Body of pancreas (tissue), 4 donors: Measurements from ENCODE around the gene SMPDL3B. TPM values are rescaled to one million over a fixed set of nuclear protein-coding genes. Genes with fewer than 3 reads are reported as not detected.

Source experiments
- ATAC-seq: fragments of 150-250 bp; one replicate; pipeline ENCODE4 v1.9.1; 2016
- DNase-seq, 4 donors: peaks; one replicate each; pipeline ENCODE4 v3.0.0-alpha.2; 2019
- H3K27ac ChIP-seq, 4 donors: fragments of 200-600 bp; sonication (generic); 1 replicate in 3 of 4; 2 replicates in 1 of 4; pipeline versions ENCODE4 v1.5.1 to v1.6.1; 2016 to 2019; ENCODE audit warnings: mild to moderate bottlenecking in 1 of 4, mixed read lengths in 1 of 4, moderate library complexity in 1 of 4
- H3K27me3 ChIP-seq, 2 donors: fragments of 200-600 bp; sonication (generic); one replicate each; pipeline ENCODE4 v1.6.0; 2016; ENCODE audit warnings: mild to moderate bottlenecking in 1 of 2
- H3K36me3 ChIP-seq, 2 donors: fragments of 200-600 bp; sonication (generic); replicated peaks in 1 of 2; 2 replicates each; pipeline ENCODE4 v1.5.1; 2016; ENCODE audit warnings: low read depth in 2 of 2; ENCODE audit not compliant: insufficient read depth in 1 of 2
- H3K4me1 ChIP-seq: fragments of 200-600 bp; sonication (generic); one replicate; pipeline ENCODE4 v1.6.0; 2016
- H3K4me3 ChIP-seq, 2 donors: fragments of 200-600 bp; sonication (generic); 1 replicate in 1 of 2; 2 replicates in 1 of 2; pipeline ENCODE4 v1.5.1; 2016 to 2019
- H3K9me3 ChIP-seq, 3 donors: fragments of 200-600 bp; sonication (generic); 1 replicate in 2 of 3; 2 replicates in 1 of 3; pipeline ENCODE4 v1.5.1; 2016
- CTCF ChIP-seq, 7 experiments: fragments of 450-650 bp in 4 of 7; fragments of 200-600 bp in 3 of 7; sonication (generic) in 3 of 7; IDR thresholded peaks; one replicate each; pipeline ENCODE4 v1.5.1; 2016 to 2019; ENCODE audit warnings: antibody characterized with exemption in 7 of 7
- POLR2A ChIP-seq, 3 donors: fragments of 450-650 bp; IDR thresholded peaks; one replicate each; pipeline ENCODE4 v1.6.1; 2016; ENCODE audit warnings: antibody characterized with exemption in 3 of 3, mild to moderate bottlenecking in 2 of 3
- WGBS, 2 donors: methylation state at CpG; one replicate each; pipeline ENCODE4 v1.1.5; 2017; 5-methylcytosine and 5-hydroxymethylcytosine counted together
- intact Hi-C: fragments of 100-400 bp; cut with DNase I; formaldehyde crosslinking; loops from one replicate; pipeline ENCODE4 v1.15.1; 2023
- total RNA-seq, 2 donors: library from RNA; depleted of rRNA; stranded (reverse); fragments of >200 nt; gene quantifications; one replicate each; pipeline ENCODE4 v1.1.0, GENCODE V29; 2016

SMPDL3B gene
- total RNA-seq, 2 donors from 2014 or later, result 18.8 to 28.0 TPM

DNA sequence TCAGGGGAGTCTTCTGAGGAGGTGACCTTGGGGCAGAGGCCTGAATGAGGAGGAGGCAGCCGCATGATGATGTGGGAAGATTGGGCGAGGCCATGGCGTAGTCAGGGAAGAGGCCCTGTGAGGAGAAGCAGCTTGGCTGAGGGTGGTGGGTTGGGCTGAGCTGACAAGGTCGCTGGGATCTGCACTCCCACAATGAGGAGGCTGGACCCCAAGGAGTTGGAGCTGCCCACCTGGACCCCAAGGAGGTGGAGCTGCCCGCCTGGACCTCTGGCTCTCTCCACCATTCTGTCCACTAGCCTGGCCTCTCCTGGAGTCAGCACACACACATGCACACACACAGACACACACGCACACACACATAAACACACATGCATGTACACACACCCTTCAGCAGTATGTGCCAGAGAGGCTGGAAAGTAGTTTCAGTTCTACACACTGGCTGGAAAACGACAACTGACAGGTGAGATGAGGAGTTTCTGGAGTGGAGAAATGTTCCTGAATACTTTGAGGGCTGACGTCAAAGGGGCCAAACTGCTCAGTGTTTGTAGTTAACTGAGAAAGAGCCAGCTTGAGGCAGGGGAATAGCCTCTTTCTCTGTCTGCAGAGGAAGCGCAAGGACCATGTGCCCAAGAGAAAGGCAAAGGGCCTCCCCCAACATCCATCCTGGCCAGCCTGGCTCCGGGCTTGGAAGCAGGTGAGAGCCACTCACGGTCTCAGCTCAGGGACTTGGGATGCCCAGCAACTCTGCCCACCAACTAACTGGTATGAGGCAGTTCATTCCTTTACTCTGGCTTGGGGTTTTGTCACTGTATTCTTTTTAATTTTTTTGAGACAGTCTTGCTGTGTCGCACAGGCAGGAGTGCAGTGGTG is 7.1 kb downstream of the SMPDL3B start:
- no peak overlapping the region for H3K27ac ChIP-seq
- H3K27me3 ChIP-seq, result no peaks in the 10 kb centered on the region
- TF ChIP-seq POLR2A (IDR thresholded peaks at IDR 0.05) (no peak), CTCF (IDR thresholded peaks at IDR 0.05) (no peak)
- 80 to 85% methylated on average over 8 to 12 of the region's 12 CpGs for WGBS, 2 donors
- no peak for DNase-seq
- no peak for ATAC-seq
- intact Hi-C loops, result loop anchor here (10.0 kb wide), 1 partner anchor 57 kb away; no protein-coding TSS in a partner anchor
- no peak overlapping the region for H3K4me3 ChIP-seq
- no peaks in the 10 kb centered on the region for H3K36me3 ChIP-seq
- H3K4me1 ChIP-seq, result no peaks in the 10 kb centered on the region
- H3K9me3 ChIP-seq, result no peaks in the 10 kb centered on the region

DNA sequence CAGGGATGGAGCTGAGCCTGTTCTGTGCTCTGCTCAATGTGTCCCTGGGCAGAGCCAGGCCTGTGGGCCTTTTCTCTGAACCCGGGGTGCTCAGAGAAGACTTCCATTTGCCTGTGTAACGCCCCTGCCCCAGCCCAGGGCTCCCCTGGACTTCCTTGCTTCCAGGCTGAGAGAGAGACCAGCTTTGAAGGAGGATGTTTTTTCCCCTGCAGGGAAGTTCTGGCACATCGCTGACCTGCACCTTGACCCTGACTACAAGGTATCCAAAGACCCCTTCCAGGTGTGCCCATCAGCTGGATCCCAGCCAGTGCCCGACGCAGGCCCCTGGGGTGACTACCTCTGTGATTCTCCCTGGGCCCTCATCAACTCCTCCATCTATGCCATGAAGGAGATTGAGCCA is 10.2 kb downstream of the SMPDL3B start:
- no peaks in the 10 kb centered on the region for H3K27me3 ChIP-seq
- H3K4me3 ChIP-seq, result no peak overlapping the region
- H3K9me3 ChIP-seq, result no peaks in the 10 kb centered on the region
- no peaks in the 10 kb centered on the region for H3K4me1 ChIP-seq
- no peaks in the 10 kb centered on the region for H3K36me3 ChIP-seq
- no peak for DNase-seq
- TF ChIP-seq POLR2A (IDR thresholded peaks at IDR 0.05), result no peak
- TF ChIP-seq CTCF (IDR thresholded peaks at IDR 0.05), result no peak
- 73 to 79% methylated on average over 5 of the region's 5 CpGs for WGBS, 2 donors
- no peak for ATAC-seq
- no peak overlapping the region for H3K27ac ChIP-seq
- intact Hi-C loops, result loop anchor here (10.0 kb wide), 1 partner anchor 60 kb away; no protein-coding TSS in a partner anchor

GRCh38 chr1:27949027-27949426 is 14.2 kb downstream of the SMPDL3B start:
- TF ChIP-seq POLR2A (IDR thresholded peaks at IDR 0.05) (no peak), CTCF (IDR thresholded peaks at IDR 0.05) (no peak)
- Histone ChIP-seq H3K9me3 (no peaks in the 10 kb centered on the region), H3K36me3 (no peaks in the 10 kb centered on the region), H3K27me3 (no peaks in the 10 kb centered on the region), H3K27ac (no peak overlapping the region), H3K4me3 (no peak overlapping the region), H3K4me1 (no peaks in the 10 kb centered on the region)
- intact Hi-C loops, result loop anchor here (10.0 kb wide), 1 partner anchor 64 kb away; no protein-coding TSS in a partner anchor
- 85 to 96% methylated on average over 4 to 8 of the region's 8 CpGs for WGBS, 2 donors
- DNase-seq (no peak), ATAC-seq (no peak)

- ATAC-seq, result no peak
- TF ChIP-seq CTCF (IDR thresholded peaks at IDR 0.05) (no peak), POLR2A (IDR thresholded peaks at IDR 0.05) (no peak)
- WGBS, 2 donors, result 41 to 55% methylated on average over 3 of the region's 3 CpGs
- intact Hi-C loops, result no loop called here
- no peak for DNase-seq
- Histone ChIP-seq H3K4me1 (no peaks in the 10 kb centered on the region), H3K9me3 (no peaks in the 10 kb centered on the region), H3K27me3 (no peaks in the 10 kb centered on the region), H3K4me3 (no peak overlapping the region), H3K36me3 (no peaks in the 10 kb centered on the region), H3K27ac (no peak overlapping the region)
Observed at GRCh38 chr1:27951396-27951795, 16.6 kb downstream of the SMPDL3B start.
